ENCODE results near the gene RAB3GAP2. TPM values are rescaled to one million over a fixed set of nuclear protein-coding genes. Genes with fewer than 3 reads are reported as not detected.
"Not testable (repeated sequence)": the region's sequence is repeated elsewhere in the genome, so short reads cannot be mapped to it uniquely, and the experiment has no call there.

Gene RAB3GAP2
- total RNA-seq, 4 donors from 2014 or later = 9.4 to 47.6 (median 33.5) TPM

GRCh38 chr1:220219865-220220698, 52.2 kb downstream of the RAB3GAP2 start:
- Histone ChIP-seq H3K36me3 (no peaks in the 10 kb centered on the region), H3K9me3 (no peaks in the 10 kb centered on the region), H3K4me1 (peaks cover 0 to under 1% of the 10 kb centered on the region in 2 donors), H3K27me3 (no peaks in the 10 kb centered on the region), H3K4me3 (no peak overlapping the region), H3K27ac (no peak overlapping the region)
- intact Hi-C loops (cut with DNase I; ENCODE audit: low total_unique reads) = no loop called here
- no peak for DNase-seq
- TF ChIP-seq POLR2A (IDR thresholded peaks at IDR 0.05) (no peak), CTCF (IDR thresholded peaks at IDR 0.05) (no peak)

- no peak for DNase-seq
- Histone ChIP-seq H3K27ac (no peak overlapping the region), H3K4me1 (no peaks in the 10 kb centered on the region), H3K27me3 (no peaks in the 10 kb centered on the region), H3K4me3 (no peak overlapping the region), H3K36me3 (no peaks in the 10 kb centered on the region), H3K9me3 (no peaks in the 10 kb centered on the region)
- intact Hi-C loops (cut with DNase I; ENCODE audit: low total_unique reads) = no loop called here
- no peak for TF ChIP-seq CTCF (IDR thresholded peaks at IDR 0.05)
- no peak for TF ChIP-seq POLR2A (IDR thresholded peaks at IDR 0.05)
Measured at GRCh38 chr1:220219136-220219442, 53.2 kb downstream of the RAB3GAP2 start.

- not testable (repeated sequence) for H3K27ac ChIP-seq
Measured at GRCh38 chr1:220218397-220219135, 53.7 kb downstream of the RAB3GAP2 start.

GRCh38 chr1:220217383-220217988, 54.8 kb downstream of the RAB3GAP2 start:
- no peaks in the 10 kb centered on the region for H3K9me3 ChIP-seq
- no peaks in the 10 kb centered on the region for H3K36me3 ChIP-seq
- no peaks in the 10 kb centered on the region for H3K4me1 ChIP-seq
- H3K27me3 ChIP-seq = no peaks in the 10 kb centered on the region
- no peak overlapping the region for H3K4me3 ChIP-seq
- TF ChIP-seq POLR2A (IDR thresholded peaks at IDR 0.05) = no peak
- peak in 1 of 4 experiments; percentile 11 for TF ChIP-seq CTCF (IDR thresholded peaks at IDR 0.05)
- intact Hi-C loops (cut with DNase I; ENCODE audit: low total_unique reads) = no loop called here
- no peak overlapping the region for H3K27ac ChIP-seq
- DNase-seq = no peak

More at GRCh38 chr1:220218397-220219135, 53.7 kb downstream of the RAB3GAP2 start:
- H3K9me3 ChIP-seq; H3K4me3 ChIP-seq; H3K4me1 ChIP-seq; H3K36me3 ChIP-seq; H3K27me3 ChIP-seq; intact Hi-C loops (cut with DNase I; ENCODE audit: low total_unique reads): not testable (repeated sequence)
- DNase-seq = peak; percentile 28 to 38
- TF ChIP-seq CTCF (IDR thresholded peaks at IDR 0.05) = peak; percentile 11 to 46 (median 36)

All from uterus (tissue), 4 donors.